Measurements from ENCODE around the gene KRTCAP2.

DNA sequence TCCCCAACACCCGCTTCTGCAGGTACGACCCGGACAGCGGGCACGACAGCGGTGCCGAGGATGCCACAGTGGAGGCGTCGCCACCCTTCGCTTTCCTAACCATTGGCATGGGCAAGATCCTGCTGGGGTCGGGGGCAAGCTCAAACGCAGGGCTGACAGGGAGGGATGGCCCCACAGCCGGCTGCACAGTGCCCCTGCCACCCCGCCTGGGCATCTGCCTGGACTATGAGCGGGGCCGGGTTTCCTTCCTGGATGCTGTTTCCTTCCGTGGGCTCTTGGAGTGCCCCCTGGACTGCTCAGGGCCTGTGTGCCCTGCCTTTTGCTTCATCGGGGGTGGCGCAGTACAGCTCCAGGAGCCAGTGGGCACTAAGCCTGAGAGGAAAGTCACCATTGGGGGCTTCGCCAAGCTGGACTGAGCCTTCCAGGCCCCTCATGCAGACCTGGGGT is 10.7 kb upstream of the KRTCAP2 start:
- TF ChIP-seq POLR2A (IDR thresholded peaks at IDR 0.05), result no peak
- TF ChIP-seq, protein P1, sequence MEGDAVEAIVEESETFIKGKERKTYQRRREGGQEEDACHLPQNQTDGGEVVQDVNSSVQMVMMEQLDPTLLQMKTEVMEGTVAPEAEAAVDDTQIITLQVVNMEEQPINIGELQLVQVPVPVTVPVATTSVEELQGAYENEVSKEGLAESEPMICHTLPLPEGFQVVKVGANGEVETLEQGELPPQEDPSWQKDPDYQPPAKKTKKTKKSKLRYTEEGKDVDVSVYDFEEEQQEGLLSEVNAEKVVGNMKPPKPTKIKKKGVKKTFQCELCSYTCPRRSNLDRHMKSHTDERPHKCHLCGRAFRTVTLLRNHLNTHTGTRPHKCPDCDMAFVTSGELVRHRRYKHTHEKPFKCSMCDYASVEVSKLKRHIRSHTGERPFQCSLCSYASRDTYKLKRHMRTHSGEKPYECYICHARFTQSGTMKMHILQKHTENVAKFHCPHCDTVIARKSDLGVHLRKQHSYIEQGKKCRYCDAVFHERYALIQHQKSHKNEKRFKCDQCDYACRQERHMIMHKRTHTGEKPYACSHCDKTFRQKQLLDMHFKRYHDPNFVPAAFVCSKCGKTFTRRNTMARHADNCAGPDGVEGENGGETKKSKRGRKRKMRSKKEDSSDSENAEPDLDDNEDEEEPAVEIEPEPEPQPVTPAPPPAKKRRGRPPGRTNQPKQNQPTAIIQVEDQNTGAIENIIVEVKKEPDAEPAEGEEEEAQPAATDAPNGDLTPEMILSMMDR (IDR thresholded peaks at IDR 0.05), result no peak
- TF ChIP-seq POLR2AphosphoS5 (IDR thresholded peaks at IDR 0.05; ENCODE audit: insufficient read depth in 1 of 2, low read depth in 1 of 2), result no peak
